ENCODE data around the gene KRTAP4-9. TPM values are rescaled to one million over a fixed set of nuclear protein-coding genes. Genes with fewer than 3 reads are reported as not detected.
"Not testable (repeated sequence)": the region's sequence is repeated elsewhere in the genome, so short reads cannot be mapped to it uniquely, and the experiment has no call there.

KRTAP4-9 gene
- polyA plus RNA-seq, 1 donor from 2014 or later, result not detected

- TF ChIP-seq SMC3 (conservative IDR thresholded peaks at IDR 0.05; ENCODE audit: poor library complexity), result no peak
- TF ChIP-seq EZH2 (IDR thresholded peaks at IDR 0.05; ENCODE audit: borderline replicate concordance, insufficient read depth, low read length, poor library complexity, severe bottlenecking), result no peak
- TF ChIP-seq, protein P1, sequence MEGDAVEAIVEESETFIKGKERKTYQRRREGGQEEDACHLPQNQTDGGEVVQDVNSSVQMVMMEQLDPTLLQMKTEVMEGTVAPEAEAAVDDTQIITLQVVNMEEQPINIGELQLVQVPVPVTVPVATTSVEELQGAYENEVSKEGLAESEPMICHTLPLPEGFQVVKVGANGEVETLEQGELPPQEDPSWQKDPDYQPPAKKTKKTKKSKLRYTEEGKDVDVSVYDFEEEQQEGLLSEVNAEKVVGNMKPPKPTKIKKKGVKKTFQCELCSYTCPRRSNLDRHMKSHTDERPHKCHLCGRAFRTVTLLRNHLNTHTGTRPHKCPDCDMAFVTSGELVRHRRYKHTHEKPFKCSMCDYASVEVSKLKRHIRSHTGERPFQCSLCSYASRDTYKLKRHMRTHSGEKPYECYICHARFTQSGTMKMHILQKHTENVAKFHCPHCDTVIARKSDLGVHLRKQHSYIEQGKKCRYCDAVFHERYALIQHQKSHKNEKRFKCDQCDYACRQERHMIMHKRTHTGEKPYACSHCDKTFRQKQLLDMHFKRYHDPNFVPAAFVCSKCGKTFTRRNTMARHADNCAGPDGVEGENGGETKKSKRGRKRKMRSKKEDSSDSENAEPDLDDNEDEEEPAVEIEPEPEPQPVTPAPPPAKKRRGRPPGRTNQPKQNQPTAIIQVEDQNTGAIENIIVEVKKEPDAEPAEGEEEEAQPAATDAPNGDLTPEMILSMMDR (IDR thresholded peaks at IDR 0.05; ENCODE audit: poor library complexity, severe bottlenecking), result no peak
- no peak for TF ChIP-seq REST (IDR thresholded peaks at IDR 0.05; ENCODE audit: borderline replicate concordance)
- no peak for TF ChIP-seq TAF1 (IDR thresholded peaks at IDR 0.05; ENCODE audit: low read depth)
- TF ChIP-seq EP300 (conservative IDR thresholded peaks at IDR 0.05; ENCODE audit: poor library complexity, severe bottlenecking), result no peak
- no peak for TF ChIP-seq RAD21 (conservative IDR thresholded peaks at IDR 0.05)
- no peak for TF ChIP-seq POLR2AphosphoS5 (IDR thresholded peaks at IDR 0.05)
- no peak for TF ChIP-seq MXI1 (conservative IDR thresholded peaks at IDR 0.05; ENCODE audit: poor library complexity, severe bottlenecking)
- no peaks in the 10 kb centered on the region for H3K36me3 ChIP-seq (ENCODE audit: insufficient read depth, low read length)
- H3K9me3 ChIP-seq (ENCODE audit: low read length), result no peaks in the 10 kb centered on the region
- H3K9me2 ChIP-seq (ENCODE audit: insufficient read depth, low read length), result no peaks in the 10 kb centered on the region
- H3K79me2 ChIP-seq (replicated peaks; ENCODE audit: insufficient read depth, low read length), result no peaks in the 10 kb centered on the region
- H3K4me3 ChIP-seq (ENCODE audit: low read length), result no peak overlapping the region
- no peaks in the 10 kb centered on the region for H3F3A ChIP-seq (ENCODE audit: insufficient read depth, low read length, poor library complexity, severe bottlenecking)
- H3K4me2 ChIP-seq (ENCODE audit: low read length), result no peak overlapping the region
- H3K27ac ChIP-seq (ENCODE audit: low read length), result no peak overlapping the region
- H4K20me1 ChIP-seq (ENCODE audit: insufficient read depth), result no peaks in the 10 kb centered on the region
- no peak overlapping the region for H2AFZ ChIP-seq (ENCODE audit: low read depth, low read length)
- no peaks in the 10 kb centered on the region for H3K27me3 ChIP-seq (ENCODE audit: insufficient read depth, low read depth, low read length)
- no peak overlapping the region for H3K9ac ChIP-seq (ENCODE audit: low read length)
These were observed 22.6 kb upstream of the KRTAP4-9 start for GRCh38 chr17:41082626-41083025.

DNA sequence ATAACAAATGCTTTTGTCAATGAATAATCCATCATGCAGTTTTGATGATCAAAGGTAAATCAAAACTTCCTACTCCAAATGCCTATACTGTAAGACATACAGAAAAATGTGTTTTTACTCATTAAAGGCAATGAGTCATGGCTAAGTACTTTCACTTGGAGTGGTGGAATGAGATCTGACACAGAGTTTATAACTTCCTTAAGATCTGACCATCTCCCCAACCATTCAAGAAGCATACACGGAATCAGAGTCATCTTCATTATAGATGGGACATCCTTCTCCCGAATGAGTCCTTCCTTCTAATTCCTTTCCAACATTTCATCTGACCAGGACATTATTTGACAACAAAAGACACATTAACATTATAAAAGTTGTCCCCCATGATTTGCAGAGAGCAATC lies 21.8 kb upstream of the KRTAP4-9 start:
- H3F3A ChIP-seq (ENCODE audit: insufficient read depth, low read length, poor library complexity, severe bottlenecking); H3K9ac ChIP-seq (ENCODE audit: low read length); H3K36me3 ChIP-seq (ENCODE audit: insufficient read depth, low read length); H3K4me3 ChIP-seq (ENCODE audit: low read length); H3K9me2 ChIP-seq (ENCODE audit: insufficient read depth, low read length); H2AFZ ChIP-seq (ENCODE audit: low read depth, low read length); H3K4me2 ChIP-seq (ENCODE audit: low read length); H4K20me1 ChIP-seq (ENCODE audit: insufficient read depth); H3K9me3 ChIP-seq (ENCODE audit: low read length); H3K79me2 ChIP-seq (replicated peaks; ENCODE audit: insufficient read depth, low read length); H3K27me3 ChIP-seq (ENCODE audit: insufficient read depth, low read depth, low read length); H3K27ac ChIP-seq (ENCODE audit: low read length): not testable (repeated sequence)

DNA sequence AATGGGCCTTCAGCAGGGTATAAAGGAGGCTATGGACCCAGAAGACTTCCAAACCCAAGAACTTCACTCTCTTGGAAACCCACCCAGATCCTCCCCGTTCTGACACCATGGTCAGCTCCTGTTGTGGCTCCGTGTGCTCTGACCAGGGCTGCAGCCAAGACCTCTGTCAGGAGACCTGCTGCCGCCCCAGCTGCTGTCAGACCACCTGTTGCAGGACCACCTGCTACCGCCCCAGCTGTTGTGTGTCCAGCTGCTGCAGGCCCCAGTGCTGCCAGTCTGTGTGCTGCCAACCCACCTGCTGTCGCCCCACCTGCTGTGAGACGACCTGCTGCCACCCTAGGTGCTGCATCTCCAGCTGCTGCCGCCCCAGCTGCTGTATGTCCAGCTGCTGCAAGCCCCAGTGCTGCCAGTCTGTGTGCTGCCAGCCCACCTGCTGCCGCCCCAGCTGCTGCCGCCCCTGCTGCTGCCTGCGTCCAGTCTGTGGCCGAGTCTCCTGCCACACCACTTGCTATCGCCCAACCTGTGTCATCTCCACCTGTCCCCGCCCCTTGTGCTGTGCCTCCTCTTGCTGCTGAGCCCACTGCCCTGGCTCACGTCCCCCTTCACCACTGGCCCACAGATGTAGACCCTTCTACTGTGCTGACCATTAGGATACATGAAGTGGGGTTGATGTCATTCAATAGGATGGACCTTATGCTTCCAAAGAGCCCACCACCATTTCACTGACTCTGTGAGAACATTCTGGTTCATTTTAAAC lies 20.9 kb upstream of the KRTAP4-9 start, which contains the start of gene KRTAP4-7:
Gene KRTAP4-7, plus strand, starts transcription at position 51 of the 757 bp plus-strand sequence. Its CDS starts 57 bp downstream, at position 108.
- H3K9ac ChIP-seq (ENCODE audit: low read length); H3K4me2 ChIP-seq (ENCODE audit: low read length): not testable (repeated sequence)

GRCh38 chr17:41088760-41089352 lies 16.3 kb upstream of the KRTAP4-9 start:
- H3K9ac ChIP-seq (ENCODE audit: low read length); H3K27me3 ChIP-seq (ENCODE audit: insufficient read depth, low read depth, low read length); H3K27ac ChIP-seq (ENCODE audit: low read length); H3K79me2 ChIP-seq (replicated peaks; ENCODE audit: insufficient read depth, low read length); H3K9me3 ChIP-seq (ENCODE audit: low read length); H3K4me3 ChIP-seq (ENCODE audit: low read length); H3K9me2 ChIP-seq (ENCODE audit: insufficient read depth, low read length); H4K20me1 ChIP-seq (ENCODE audit: insufficient read depth); H3K36me3 ChIP-seq (ENCODE audit: insufficient read depth, low read length); H3K4me2 ChIP-seq (ENCODE audit: low read length); H3F3A ChIP-seq (ENCODE audit: insufficient read depth, low read length, poor library complexity, severe bottlenecking); H2AFZ ChIP-seq (ENCODE audit: low read depth, low read length): not testable (repeated sequence)

More for the DNA sequence above, 20.9 kb upstream of the KRTAP4-9 start, which contains the start of gene KRTAP4-7:
- not testable (repeated sequence) for H3K27ac ChIP-seq (ENCODE audit: low read length); H3F3A ChIP-seq (ENCODE audit: insufficient read depth, low read length, poor library complexity, severe bottlenecking); H3K9me2 ChIP-seq (ENCODE audit: insufficient read depth, low read length); H4K20me1 ChIP-seq (ENCODE audit: insufficient read depth); H3K79me2 ChIP-seq (replicated peaks; ENCODE audit: insufficient read depth, low read length); H3K4me3 ChIP-seq (ENCODE audit: low read length); H3K36me3 ChIP-seq (ENCODE audit: insufficient read depth, low read length); H3K9me3 ChIP-seq (ENCODE audit: low read length); H2AFZ ChIP-seq (ENCODE audit: low read depth, low read length); H3K27me3 ChIP-seq (ENCODE audit: insufficient read depth, low read depth, low read length)

All from neural cell (in vitro differentiated cells).